ENCODE results near the gene CACNA1A. TPM values are rescaled to one million over a fixed set of nuclear protein-coding genes. Genes with fewer than 3 reads are reported as not detected.
"Not testable (repeated sequence)": the region's sequence is repeated elsewhere in the genome, so short reads cannot be mapped to it uniquely, and the experiment has no call there.

The CACNA1A gene
- total and polyA plus RNA-seq, 2 experiments from 2014 or later: 2.0 TPM

DNA sequence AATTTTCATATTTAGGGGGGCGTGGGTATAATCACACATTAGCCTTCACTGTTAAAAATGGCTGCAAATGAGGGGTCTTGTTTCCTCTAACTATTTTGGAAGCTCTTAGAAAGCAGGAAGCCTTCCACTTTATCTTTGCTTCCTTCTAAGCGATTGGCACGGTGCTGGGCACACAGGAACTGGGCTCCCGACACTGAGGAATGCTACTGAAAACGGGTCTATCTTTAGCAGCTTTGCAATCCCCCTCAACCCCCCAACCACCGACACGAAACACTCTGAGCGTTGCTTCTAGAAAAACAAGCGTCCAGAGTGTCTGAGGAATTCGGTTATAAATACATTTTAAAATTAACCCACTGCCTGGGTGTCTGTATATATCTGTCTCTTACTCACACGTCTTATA, 143.6 kb downstream of the CACNA1A start:
- no peaks in the 10 kb centered on the region for H4K20me1 ChIP-seq (ENCODE audit: insufficient read depth, poor library complexity, severe bottlenecking)
- H3K4me2 ChIP-seq: no peak overlapping the region
- H3K9me2 ChIP-seq (replicated peaks; ENCODE audit: insufficient read depth): no peaks in the 10 kb centered on the region
- H2AFZ ChIP-seq: no peak overlapping the region
- no peaks in the 10 kb centered on the region for H3K79me2 ChIP-seq
- 87% methylated on average over 11 of the region's 11 CpGs for WGBS (ENCODE audit: low lambda C conversion rate, missing lambda C conversion rate)
- no peak overlapping the region for H3K4me3 ChIP-seq
- TF ChIP-seq EZH2phosphoT487 (IDR thresholded peaks at IDR 0.05; ENCODE audit: low read depth, severe bottlenecking, unreplicated experiment): no peak
- TF ChIP-seq EZH2 (IDR thresholded peaks at IDR 0.05; ENCODE audit: borderline replicate concordance): no peak
- TF ChIP-seq, protein P1, sequence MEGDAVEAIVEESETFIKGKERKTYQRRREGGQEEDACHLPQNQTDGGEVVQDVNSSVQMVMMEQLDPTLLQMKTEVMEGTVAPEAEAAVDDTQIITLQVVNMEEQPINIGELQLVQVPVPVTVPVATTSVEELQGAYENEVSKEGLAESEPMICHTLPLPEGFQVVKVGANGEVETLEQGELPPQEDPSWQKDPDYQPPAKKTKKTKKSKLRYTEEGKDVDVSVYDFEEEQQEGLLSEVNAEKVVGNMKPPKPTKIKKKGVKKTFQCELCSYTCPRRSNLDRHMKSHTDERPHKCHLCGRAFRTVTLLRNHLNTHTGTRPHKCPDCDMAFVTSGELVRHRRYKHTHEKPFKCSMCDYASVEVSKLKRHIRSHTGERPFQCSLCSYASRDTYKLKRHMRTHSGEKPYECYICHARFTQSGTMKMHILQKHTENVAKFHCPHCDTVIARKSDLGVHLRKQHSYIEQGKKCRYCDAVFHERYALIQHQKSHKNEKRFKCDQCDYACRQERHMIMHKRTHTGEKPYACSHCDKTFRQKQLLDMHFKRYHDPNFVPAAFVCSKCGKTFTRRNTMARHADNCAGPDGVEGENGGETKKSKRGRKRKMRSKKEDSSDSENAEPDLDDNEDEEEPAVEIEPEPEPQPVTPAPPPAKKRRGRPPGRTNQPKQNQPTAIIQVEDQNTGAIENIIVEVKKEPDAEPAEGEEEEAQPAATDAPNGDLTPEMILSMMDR (IDR thresholded peaks at IDR 0.05; ENCODE audit: poor library complexity): no peak
- no peaks in the 10 kb centered on the region for H3K36me3 ChIP-seq (replicated peaks; ENCODE audit: insufficient read depth, low read depth)
- DNase-seq (ENCODE audit: low spot score): no peak
- no peaks in the 10 kb centered on the region for H3K4me1 ChIP-seq (ENCODE audit: insufficient read depth)
- H3K9me3 ChIP-seq (ENCODE audit: low read depth): no peaks in the 10 kb centered on the region
- H3K27me3 ChIP-seq: peaks cover 7% of the 10 kb centered on the region
- H3K27ac ChIP-seq: no peak overlapping the region

DNA sequence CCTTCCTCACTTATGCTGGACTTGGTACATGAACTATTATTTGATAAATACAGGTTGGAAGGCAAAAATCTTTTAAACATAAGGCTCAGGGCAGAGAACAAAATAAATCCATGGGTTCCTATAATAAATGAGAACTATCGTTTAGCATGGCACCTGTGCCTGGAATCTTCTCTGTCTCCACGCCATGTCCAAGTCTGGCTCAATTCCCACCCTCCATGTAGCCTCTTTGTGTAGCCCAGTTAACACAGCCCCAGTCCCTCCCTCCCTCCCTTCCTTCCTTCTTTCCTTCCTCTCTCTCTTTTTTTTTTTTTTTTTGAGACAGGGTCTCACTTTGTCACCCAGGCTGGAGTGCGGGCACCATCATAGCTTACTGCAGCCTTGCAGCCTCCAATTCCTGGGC, 144.6 kb downstream of the CACNA1A start:
- H3K9me3 ChIP-seq (ENCODE audit: low read depth); H3K27ac ChIP-seq; H3K4me3 ChIP-seq; H2AFZ ChIP-seq; H3K36me3 ChIP-seq (replicated peaks; ENCODE audit: insufficient read depth, low read depth); H3K9me2 ChIP-seq (replicated peaks; ENCODE audit: insufficient read depth); H3K4me1 ChIP-seq (ENCODE audit: insufficient read depth); DNase-seq (ENCODE audit: low spot score); H4K20me1 ChIP-seq (ENCODE audit: insufficient read depth, poor library complexity, severe bottlenecking); H3K79me2 ChIP-seq; H3K4me2 ChIP-seq; H3K27me3 ChIP-seq: not testable (repeated sequence)
- WGBS (ENCODE audit: low lambda C conversion rate, missing lambda C conversion rate): 94% methylated on average over 2 of the region's 3 CpGs

DNA sequence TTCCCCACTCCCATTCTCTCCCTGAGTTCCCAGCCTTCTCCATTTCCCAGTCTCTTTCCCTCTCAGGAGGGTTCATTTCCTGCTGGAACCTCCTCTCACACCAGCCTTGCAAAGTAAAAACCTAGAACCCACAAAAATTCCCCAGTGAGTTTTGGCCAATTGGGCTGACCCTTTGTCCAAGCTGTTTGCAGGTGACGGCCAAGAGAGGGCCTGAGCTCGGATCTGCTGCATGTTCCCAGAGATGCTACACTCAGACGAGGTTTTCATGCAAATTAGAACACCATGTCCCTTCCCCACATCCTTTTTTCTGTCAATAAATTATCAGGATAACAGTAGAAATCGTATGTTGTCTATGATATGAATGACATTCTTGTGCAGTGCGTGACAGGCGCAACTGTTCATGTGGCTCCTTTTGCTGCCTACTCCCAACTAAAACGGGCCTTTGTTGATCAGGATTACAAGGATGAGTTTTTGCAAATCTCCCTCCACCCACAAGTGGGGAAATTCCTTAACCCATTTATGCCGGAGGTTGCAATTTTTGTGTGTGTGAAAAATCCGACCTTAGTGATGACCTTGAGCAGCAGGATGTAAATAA, 149.5 kb downstream of the CACNA1A start:
- Histone ChIP-seq H3K4me2 (no peak overlapping the region), H2AFZ (no peak overlapping the region), H3K4me1 (ENCODE audit: insufficient read depth) (no peaks in the 10 kb centered on the region), H3K9me2 (replicated peaks; ENCODE audit: insufficient read depth) (no peaks in the 10 kb centered on the region), H3K27me3 (no peaks in the 10 kb centered on the region), H3K4me3 (no peak overlapping the region), H4K20me1 (ENCODE audit: insufficient read depth, poor library complexity, severe bottlenecking) (no peaks in the 10 kb centered on the region), H3K27ac (no peak overlapping the region), H3K9me3 (ENCODE audit: low read depth) (no peaks in the 10 kb centered on the region), H3K36me3 (replicated peaks; ENCODE audit: insufficient read depth, low read depth) (no peaks in the 10 kb centered on the region), H3K79me2 (no peaks in the 10 kb centered on the region)
- TF ChIP-seq EZH2phosphoT487 (IDR thresholded peaks at IDR 0.05; ENCODE audit: low read depth, severe bottlenecking, unreplicated experiment): no peak
- TF ChIP-seq EZH2 (IDR thresholded peaks at IDR 0.05; ENCODE audit: borderline replicate concordance): no peak
- TF ChIP-seq, protein P1 (IDR thresholded peaks at IDR 0.05; ENCODE audit: poor library complexity): no peak
- 79% methylated on average over 9 of the region's 9 CpGs for WGBS (ENCODE audit: low lambda C conversion rate, missing lambda C conversion rate)
- no peak for DNase-seq (ENCODE audit: low spot score)

DNA sequence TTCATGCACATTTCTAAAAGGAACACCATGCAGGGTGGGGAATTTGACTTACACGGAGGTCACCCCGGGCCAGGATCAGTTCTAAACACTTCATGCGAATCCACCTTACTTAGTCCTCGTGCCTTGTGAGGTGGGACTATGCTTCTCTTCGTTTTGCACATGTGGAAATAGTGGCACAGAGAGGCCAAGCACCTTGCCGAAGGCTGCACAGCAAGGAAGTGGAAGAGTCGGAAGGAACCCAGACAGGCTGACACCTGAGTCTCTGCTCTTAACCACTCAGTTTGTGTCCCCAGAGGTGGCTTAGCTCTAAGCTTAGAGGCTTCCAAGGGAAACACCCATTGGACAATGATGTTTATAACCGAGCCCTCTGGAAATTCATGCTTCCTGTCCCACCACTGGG, 150.1 kb downstream of the CACNA1A start:
- no peaks in the 10 kb centered on the region for H3K9me3 ChIP-seq (ENCODE audit: low read depth)
- H3K27ac ChIP-seq: no peak overlapping the region

More for the DNA sequence above, 150.1 kb downstream of the CACNA1A start:
- Histone ChIP-seq H3K79me2 (no peaks in the 10 kb centered on the region), H3K4me2 (no peak overlapping the region), H4K20me1 (ENCODE audit: insufficient read depth, poor library complexity, severe bottlenecking) (no peaks in the 10 kb centered on the region), H3K27me3 (no peaks in the 10 kb centered on the region), H3K4me1 (ENCODE audit: insufficient read depth) (no peaks in the 10 kb centered on the region), H2AFZ (no peak overlapping the region), H3K4me3 (no peak overlapping the region), H3K9me2 (replicated peaks; ENCODE audit: insufficient read depth) (no peaks in the 10 kb centered on the region), H3K36me3 (replicated peaks; ENCODE audit: insufficient read depth, low read depth) (no peaks in the 10 kb centered on the region)
- TF ChIP-seq, protein P1 (IDR thresholded peaks at IDR 0.05; ENCODE audit: poor library complexity): no peak
- no peak for TF ChIP-seq EZH2phosphoT487 (IDR thresholded peaks at IDR 0.05; ENCODE audit: low read depth, severe bottlenecking, unreplicated experiment)
- 74% methylated on average over 8 of the region's 8 CpGs for WGBS (ENCODE audit: low lambda C conversion rate, missing lambda C conversion rate)
- no peak for DNase-seq (ENCODE audit: low spot score)
